GM18499 (cell line): ENCODE measurements around the gene IGFBPL1.
"Not testable (repeated sequence)": the region's sequence is repeated elsewhere in the genome, so short reads cannot be mapped to it uniquely, and the experiment has no call there.

Source experiments
- ATAC-seq: cut with Tn5 transposase; IDR thresholded peaks from one replicate; pipeline ENCODE4 v1.9.1; 2021; ENCODE audit warnings: moderate number of reproducible peaks; ENCODE audit not compliant: insufficient read depth, unreplicated experiment

IGFBPL1 gene

GRCh38 chr9:38404314-38404713, 19.9 kb downstream of the IGFBPL1 start:
- ATAC-seq = no peak

- no peak for ATAC-seq
Measured at GRCh38 chr9:38401994-38402393, 22.3 kb downstream of the IGFBPL1 start.

GRCh38 chr9:38399191-38399590, 25.1 kb downstream of the IGFBPL1 start:
- not testable (repeated sequence) for ATAC-seq

DNA sequence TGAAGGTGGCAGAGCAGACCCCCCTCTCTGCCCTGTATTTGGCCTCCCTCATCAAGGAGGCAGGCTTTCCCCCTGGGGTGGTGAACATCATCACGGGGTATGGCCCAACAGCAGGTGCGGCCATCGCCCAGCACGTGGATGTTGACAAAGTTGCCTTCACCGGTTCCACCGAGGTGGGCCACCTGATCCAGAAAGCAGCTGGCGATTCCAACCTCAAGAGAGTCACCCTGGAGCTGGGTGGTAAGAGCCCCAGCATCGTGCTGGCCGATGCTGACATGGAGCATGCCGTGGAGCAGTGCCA, 27.9 kb downstream of the IGFBPL1 start:
- no peak for ATAC-seq

GRCh38 chr9:38395653-38396370, 28.4 kb downstream of the IGFBPL1 start:
- no peak for ATAC-seq

DNA sequence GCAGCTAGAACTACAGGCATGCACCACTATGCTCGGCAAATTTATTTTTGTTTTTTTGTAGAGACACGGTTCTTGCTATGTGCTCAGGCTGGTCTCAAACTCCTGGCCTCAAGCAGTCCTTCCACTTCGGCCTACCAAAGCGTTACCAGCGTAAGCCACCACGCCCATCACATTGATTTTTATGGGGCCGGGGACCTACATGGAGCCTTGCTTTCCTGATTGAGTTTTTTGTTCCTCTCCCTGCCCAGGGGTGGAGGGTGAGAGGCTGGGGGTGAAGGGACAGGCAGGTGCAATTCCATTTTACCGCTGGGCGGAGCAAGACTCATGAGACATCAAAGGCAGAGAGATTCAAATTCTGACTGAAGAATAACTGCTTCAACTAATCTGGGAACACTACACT, 29.8 kb downstream of the IGFBPL1 start:
- no peak for ATAC-seq

- ATAC-seq = no peak
Measured at GRCh38 chr9:38393128-38393796, 31.0 kb downstream of the IGFBPL1 start.

DNA sequence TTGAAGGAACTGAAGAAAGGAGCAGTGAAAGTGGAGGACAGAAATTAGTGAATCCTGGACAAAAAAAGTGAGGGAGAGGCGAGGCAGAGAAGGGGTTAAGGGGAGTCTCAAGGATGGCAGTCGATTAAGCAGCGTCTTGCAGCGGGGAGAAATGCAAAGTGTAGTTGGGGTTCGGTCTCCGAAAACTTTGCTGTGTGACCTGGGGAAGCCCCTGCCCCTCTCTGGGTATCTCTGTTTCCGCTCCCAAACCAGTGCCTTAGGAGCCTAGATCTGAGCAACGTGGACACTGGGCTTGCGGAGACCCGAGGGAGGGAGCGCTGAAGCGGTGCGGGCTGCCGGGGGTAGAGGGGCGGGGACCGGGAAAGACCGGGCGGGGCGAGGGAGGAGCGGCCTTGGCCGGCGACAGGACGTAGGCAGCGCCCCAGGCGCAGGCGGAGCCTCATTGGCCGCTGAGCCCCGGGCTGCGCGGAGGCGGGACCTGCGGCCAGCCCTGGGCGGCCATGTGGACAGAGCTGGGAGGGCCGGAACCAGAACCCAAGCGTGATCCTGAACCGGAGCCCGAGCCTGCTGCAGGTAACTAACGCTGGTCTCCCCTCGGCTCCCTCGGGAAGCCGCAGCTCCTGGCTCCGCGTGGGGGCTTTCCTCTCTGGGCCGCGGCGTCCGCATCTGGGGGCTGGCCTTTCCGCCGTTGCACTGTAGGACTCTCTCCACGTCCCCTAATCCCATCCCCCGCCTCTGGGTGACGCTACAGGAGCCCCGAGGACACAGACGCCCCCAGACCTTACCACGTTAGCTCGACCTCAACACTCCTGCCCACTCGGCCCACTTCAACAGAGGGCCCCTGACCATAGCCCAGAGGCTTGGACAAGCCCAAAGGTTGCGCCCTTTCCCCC, 31.8 kb downstream of the IGFBPL1 start, which contains the start of gene ALDH1B1:
Gene ALDH1B1, plus strand, starts transcription at position 468 of the 893 bp plus-strand sequence. CDS start 3,047 bp downstream, outside the sequence.
- peak; percentile 82 for ATAC-seq

- ATAC-seq = no peak
Measured at GRCh38 chr9:38391278-38392118, 32.8 kb downstream of the IGFBPL1 start.

GRCh38 chr9:38390851-38391250, 33.4 kb downstream of the IGFBPL1 start:
- ATAC-seq = no peak

DNA sequence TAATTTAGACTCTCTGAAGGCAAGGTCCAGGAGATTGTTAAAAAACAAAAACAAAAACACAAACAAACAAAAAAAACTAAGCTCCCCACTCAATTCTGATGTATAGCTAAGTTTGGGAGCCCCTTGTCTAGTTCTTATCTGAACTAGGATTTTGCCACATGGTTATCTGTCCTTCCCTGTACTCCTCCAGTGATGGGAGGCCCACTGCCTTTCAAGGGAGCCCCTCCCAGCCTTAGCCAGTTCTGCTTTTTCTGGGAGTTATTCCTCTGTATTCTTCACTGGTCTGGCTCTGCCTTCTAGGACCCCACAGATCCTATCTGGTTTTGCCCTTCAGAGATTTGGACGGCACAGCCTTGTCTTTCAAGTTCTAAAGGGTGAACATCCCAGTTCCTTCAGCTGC, 33.8 kb downstream of the IGFBPL1 start:
- no peak for ATAC-seq

- ATAC-seq = no peak
Measured at GRCh38 chr9:38389313-38389712, 34.9 kb downstream of the IGFBPL1 start.

- no peak for ATAC-seq
Measured at GRCh38 chr9:38388283-38389223, 35.7 kb downstream of the IGFBPL1 start.

DNA sequence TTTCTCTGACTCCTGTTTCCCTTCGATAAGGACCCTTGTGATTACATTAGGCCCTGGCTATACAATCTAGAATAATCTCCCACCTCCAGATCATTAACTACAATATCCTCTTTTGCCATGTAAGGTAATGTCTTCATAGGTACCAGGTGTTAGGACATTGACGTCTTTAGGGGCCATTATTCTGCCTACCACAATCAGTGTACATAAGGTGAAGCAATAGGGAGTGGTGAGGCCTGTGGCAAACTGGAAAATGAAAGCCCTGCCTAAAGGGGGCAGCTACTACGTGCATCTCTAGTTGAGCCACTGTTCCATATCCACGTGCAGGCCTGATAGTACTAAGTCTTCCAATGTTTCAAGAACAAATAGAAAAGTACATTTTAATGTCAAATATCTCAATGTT, 36.5 kb downstream of the IGFBPL1 start:
- no peak for ATAC-seq

DNA sequence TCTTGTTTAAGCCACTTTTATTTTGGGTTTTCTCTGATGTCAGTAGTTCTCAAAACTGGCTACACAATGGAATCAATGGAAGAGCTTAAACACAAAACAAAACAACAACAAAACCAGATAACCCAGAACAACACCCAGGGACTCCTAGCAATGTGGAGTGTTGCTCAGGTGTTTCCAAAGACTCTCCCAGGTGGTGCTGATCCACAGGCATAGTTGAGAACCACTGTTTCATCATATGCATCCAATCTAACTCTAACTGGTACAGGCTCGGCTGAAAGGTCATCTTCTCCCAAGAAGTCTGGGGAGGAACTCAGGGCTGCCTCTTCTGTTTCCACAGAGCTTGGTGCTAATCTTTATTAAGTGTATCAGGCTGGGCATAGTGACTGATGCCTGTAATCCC, 37.2 kb downstream of the IGFBPL1 start:
- no peak for ATAC-seq

DNA sequence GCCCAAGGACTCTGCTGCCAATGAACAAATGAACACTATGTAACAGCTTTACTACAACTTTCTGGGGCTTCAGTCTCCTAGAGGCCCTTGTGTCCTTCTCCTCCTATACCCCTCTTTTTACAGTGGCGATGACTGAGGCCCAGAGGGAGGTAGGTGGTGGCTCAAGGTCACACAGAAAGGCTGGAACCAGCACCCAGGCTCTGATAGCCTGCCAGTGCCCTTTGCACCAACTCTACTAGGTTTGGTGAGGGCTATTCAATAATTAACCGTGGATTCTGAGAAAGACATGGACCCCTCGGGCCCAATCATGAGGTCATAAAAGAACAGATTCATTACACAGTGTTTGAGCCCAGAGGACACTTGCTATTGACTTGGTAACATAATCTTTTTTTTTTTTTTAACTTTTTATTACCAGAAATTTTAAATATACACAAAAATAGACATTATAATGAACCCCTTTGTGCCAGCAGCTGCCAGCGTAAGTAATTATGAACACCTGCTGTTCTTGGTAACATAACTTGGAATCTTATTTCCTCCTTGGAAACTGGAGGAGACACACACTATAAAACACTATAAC, 37.8 kb downstream of the IGFBPL1 start:
- ATAC-seq = no peak

- ATAC-seq = no peak
Measured at GRCh38 chr9:38385896-38386295, 38.4 kb downstream of the IGFBPL1 start.

GRCh38 chr9:38384990-38385848, 39.0 kb downstream of the IGFBPL1 start:
- ATAC-seq = no peak
